Heart left ventricle (tissue), 16 donors: Measurements from ENCODE around the gene CD4. TPM values are rescaled to one million over a fixed set of nuclear protein-coding genes. Genes with fewer than 3 reads are reported as not detected.
A peak's percentile ranks its signal among the peaks of the same experiment; 100 is the strongest.

Experiments used
- ATAC-seq, 4 donors: fragments of 200-7000 bp; cut with Tn5 transposase; one replicate each; pipeline ENCODE4 v1.9.1; 2020 to 2022; ENCODE audit warnings: moderate library complexity in 4 of 4, mild to moderate bottlenecking in 3 of 4, moderate number of reproducible peaks in 1 of 4
- DNase-seq, 5 donors: peaks; one replicate each; pipeline ENCODE4 v3.0.0-alpha.2; 2020
- H3K27ac ChIP-seq, 12 donors: fragments of 200-600 bp; sonication (generic) in 4 of 12; one replicate each; pipeline versions ENCODE4 v1.5.0 to v1.8.0; 2016 to 2022; ENCODE audit warnings: mild to moderate bottlenecking in 2 of 12
- H3K27me3 ChIP-seq, 9 donors: fragments of 200-600 bp; sonication (generic) in 2 of 9; one replicate each; pipeline versions ENCODE4 v1.5.1 to v1.8.0; 2016 to 2022; ENCODE audit warnings: mild to moderate bottlenecking in 3 of 9
- H3K36me3 ChIP-seq, 9 donors: fragments of 200-600 bp; sonication (generic) in 2 of 9; one replicate each; pipeline versions ENCODE4 v1.5.0 to v1.8.0; 2018 to 2022; ENCODE audit warnings: mild to moderate bottlenecking in 2 of 9
- H3K4me1 ChIP-seq, 12 donors: fragments of 200-600 bp; sonication (generic) in 4 of 12; one replicate each; pipeline versions ENCODE4 v1.5.0 to v1.8.0; 2016 to 2022; ENCODE audit warnings: mild to moderate bottlenecking in 3 of 12
- H3K4me3 ChIP-seq, 12 donors: fragments of 200-600 bp; sonication (generic) in 4 of 12; one replicate each; pipeline versions ENCODE4 v1.5.0 to v1.8.0; 2017 to 2022; ENCODE audit warnings: mild to moderate bottlenecking in 9 of 12, moderate library complexity in 4 of 12
- H3K9me3 ChIP-seq, 12 donors: fragments of 200-600 bp; sonication (generic) in 4 of 12; one replicate each; pipeline versions ENCODE4 v1.5.0 to v1.8.0; 2016 to 2022; ENCODE audit warnings: mild to moderate bottlenecking in 1 of 12
- POLR2A ChIP-seq, 2 donors: fragments of 450-650 bp; IDR thresholded peaks; one replicate each; pipeline ENCODE4 v1.6.1; 2017; ENCODE audit warnings: antibody characterized with exemption in 2 of 2, mild to moderate bottlenecking in 2 of 2, moderate library complexity in 2 of 2
- WGBS, 4 donors: extraction: QIAGEN DNeasy Blood & Tissue Kit in 2 of 4; methylation state at CpG; one replicate each; pipeline versions ENCODE4 v1.1.5 to v1.1.7; 2013 to 2018; 5-methylcytosine and 5-hydroxymethylcytosine counted together
- intact Hi-C, 10 donors: fragments of 100-400 bp; cut with DNase I; formaldehyde crosslinking; loops; one replicate each; pipeline versions ENCODE4 v1.11.1 to v1.14.2; 2022
- polyA plus RNA-seq, 2 donors: library from polyadenylated mRNA; stranded (reverse); fragments of 200-250 nt; gene quantifications; one replicate each; pipeline ENCODE4 v1.2.3, GENCODE V29; 2013
- total RNA-seq, 9 donors: library from RNA; depleted of rRNA in 2 of 9; stranded (reverse); fragments of >200 nt in 2 of 9; fragmentation: NEBNext Ultra II Directional in 3 of 9; extraction: Animal tissue kit (Norgen Biotek cat#: 25700) in 3 of 9; gene quantifications; one replicate each; pipeline versions ENCODE4 v1.1.0 to v1.2.4, GENCODE V29; 2016 to 2023
- TF ChIP-seq, protein P1 (sequence below), 12 donors: fragments of 200-600 bp; sonication (generic) in 4 of 12; IDR thresholded peaks; one replicate each; pipeline versions ENCODE4 v1.5.0 to v1.8.0; 2018 to 2022; ENCODE audit warnings: antibody characterized with exemption in 12 of 12, mild to moderate bottlenecking in 5 of 12
- donor health status: ischemic (EF 13 %, LVEDD 7.1; RV severe dilation, severe dysfunction).
- donor health status: healthy with polysubstance abuse.
- donor health status: DM: no; HTN: yes; CAD: no.
- donor health status: DM: no; HTN: no; CAD: no.
- donor health status: ischemic (EF 25% LVEDD 6.9; RV normal size, moderate dysfunction).
- donor health status: ischemic (EF 25% LVEDD 5.7; RV mildly dilated, moderate dysfunction).
- donor health status: healthy.
- donor health status: DM: yes; HTN: yes; CAD: no.
- donor health status: ischemic (EF 35%, LVEDD 5.7; RV mildly dilated, moderate dysfunction).
- donor health status: nonischemic (EF 11% LVEDD 7.7; RV severe dilation, severe dysfunction).
- donor health status: DM: yes; HTN: yes; CAD: no.
- donor health status: PGD.
- donor health status: ischemic (EF 29% LVEDD 5.4; RV normal size, mild dysfunction).
- donor health status: nonischemic (EF 23%, LVEDD 6.1; RV moderate dilation, normal function).

Gene CD4
- total and polyA plus RNA-seq, 11 donors, result 1.1 to 71.9 (median 4.6) TPM

DNA sequence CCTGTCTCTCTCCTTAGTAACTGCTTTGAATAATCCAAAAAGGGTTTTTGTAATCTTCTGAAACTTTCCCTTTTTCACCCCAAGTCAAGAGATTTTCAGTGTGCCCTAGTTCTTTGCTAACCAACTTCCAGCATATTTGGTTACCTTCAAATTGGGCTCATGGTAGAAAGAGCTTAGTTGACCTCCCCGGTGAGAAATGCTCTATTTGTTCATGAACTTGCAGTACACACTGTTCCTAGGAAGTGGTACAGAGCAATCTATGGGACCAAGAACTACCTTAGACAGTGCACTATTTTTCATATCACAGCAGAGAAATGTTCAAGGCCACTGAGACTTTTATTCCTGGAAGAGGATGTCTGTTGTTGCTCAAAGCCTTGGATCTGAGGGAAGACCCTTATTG, 64.3 kb downstream of the CD4 start:
- TF ChIP-seq POLR2A (IDR thresholded peaks at IDR 0.05), result no peak
- TF ChIP-seq, protein P1, sequence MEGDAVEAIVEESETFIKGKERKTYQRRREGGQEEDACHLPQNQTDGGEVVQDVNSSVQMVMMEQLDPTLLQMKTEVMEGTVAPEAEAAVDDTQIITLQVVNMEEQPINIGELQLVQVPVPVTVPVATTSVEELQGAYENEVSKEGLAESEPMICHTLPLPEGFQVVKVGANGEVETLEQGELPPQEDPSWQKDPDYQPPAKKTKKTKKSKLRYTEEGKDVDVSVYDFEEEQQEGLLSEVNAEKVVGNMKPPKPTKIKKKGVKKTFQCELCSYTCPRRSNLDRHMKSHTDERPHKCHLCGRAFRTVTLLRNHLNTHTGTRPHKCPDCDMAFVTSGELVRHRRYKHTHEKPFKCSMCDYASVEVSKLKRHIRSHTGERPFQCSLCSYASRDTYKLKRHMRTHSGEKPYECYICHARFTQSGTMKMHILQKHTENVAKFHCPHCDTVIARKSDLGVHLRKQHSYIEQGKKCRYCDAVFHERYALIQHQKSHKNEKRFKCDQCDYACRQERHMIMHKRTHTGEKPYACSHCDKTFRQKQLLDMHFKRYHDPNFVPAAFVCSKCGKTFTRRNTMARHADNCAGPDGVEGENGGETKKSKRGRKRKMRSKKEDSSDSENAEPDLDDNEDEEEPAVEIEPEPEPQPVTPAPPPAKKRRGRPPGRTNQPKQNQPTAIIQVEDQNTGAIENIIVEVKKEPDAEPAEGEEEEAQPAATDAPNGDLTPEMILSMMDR (IDR thresholded peaks at IDR 0.05), result no peak
- no peaks in the 10 kb centered on the region for H3K9me3 ChIP-seq
- no peak for ATAC-seq
- H3K27me3 ChIP-seq, result no peaks in the 10 kb centered on the region
- DNase-seq, result no peak
- no peak overlapping the region for H3K4me3 ChIP-seq
- peaks cover 0 to 47% (median 40%) of the 10 kb centered on the region in 9 donors for H3K36me3 ChIP-seq
- H3K27ac ChIP-seq, result peak overlapping the region in 4 of 12 donors; percentile 30 to 96 (median 62)
- WGBS, 4 donors, result 37 to 91% (median 79%) methylated on average over 1 of the region's 1 CpG
- H3K4me1 ChIP-seq, result peaks cover 0 to 22% (median 14%) of the 10 kb centered on the region in 12 donors
- intact Hi-C loops, result no loop called here

DNA sequence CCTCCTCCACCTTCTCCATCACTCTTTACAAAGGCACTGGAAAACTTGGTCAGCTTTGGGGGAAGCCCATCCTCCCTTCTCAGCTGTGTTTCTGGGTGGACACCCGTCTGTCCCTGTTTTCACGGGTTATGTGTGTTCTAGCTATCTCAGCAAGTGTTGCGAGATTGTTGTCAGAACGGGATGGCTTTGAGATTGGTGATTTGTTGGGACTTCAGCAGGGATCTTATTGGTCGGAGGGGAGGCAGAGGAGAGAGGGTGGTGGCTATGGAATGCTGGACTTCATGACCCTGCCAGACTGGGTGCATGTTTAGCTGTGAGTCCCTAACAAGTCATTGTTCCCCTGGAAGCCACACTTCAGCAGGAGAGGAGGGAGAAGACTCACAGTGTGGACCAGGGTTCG, 64.7 kb downstream of the CD4 start:
- Histone ChIP-seq H3K4me3 (no peak overlapping the region), H3K27me3 (no peaks in the 10 kb centered on the region), H3K9me3 (no peaks in the 10 kb centered on the region), H3K36me3 (peaks cover 0 to 47% (median 40%) of the 10 kb centered on the region in 9 donors), H3K27ac (peak overlapping the region in 1 of 12 donors; percentile 84), H3K4me1 (peaks cover 0 to 22% (median 14%) of the 10 kb centered on the region in 12 donors)
- intact Hi-C loops, result no loop called here
- TF ChIP-seq, protein P1 (IDR thresholded peaks at IDR 0.05), result no peak
- TF ChIP-seq POLR2A (IDR thresholded peaks at IDR 0.05), result no peak
- 73 to 79% (median 74%) methylated on average over 6 of the region's 6 CpGs for WGBS, 4 donors
- DNase-seq (no peak), ATAC-seq (no peak)

DNA sequence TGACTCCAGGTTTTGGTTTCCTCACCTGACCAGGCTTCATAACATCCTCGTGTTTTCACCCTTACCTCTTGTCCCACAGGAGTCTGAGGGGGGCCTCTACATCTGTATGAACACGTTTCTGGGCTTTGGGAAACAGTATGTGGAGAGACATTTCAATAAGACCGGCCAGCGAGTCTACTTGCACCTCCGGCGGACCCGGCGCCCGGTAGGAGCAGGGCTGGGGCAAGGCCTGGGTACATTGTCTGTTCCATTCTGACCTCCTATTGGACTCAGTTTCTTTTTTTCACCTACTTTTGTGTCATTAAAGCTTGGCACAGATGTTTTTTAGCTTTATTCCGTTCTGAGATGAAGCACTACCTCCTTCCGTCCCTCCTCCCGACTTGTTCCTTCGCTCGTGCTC, 66.0 kb downstream of the CD4 start:
- TF ChIP-seq, protein P1 (IDR thresholded peaks at IDR 0.05), result no peak
- TF ChIP-seq POLR2A (IDR thresholded peaks at IDR 0.05), result no peak
- Histone ChIP-seq H3K9me3 (no peaks in the 10 kb centered on the region), H3K4me3 (no peak overlapping the region), H3K36me3 (peaks cover 4 to 53% (median 50%) of the 10 kb centered on the region in 9 donors), H3K27me3 (no peaks in the 10 kb centered on the region), H3K27ac (no peak overlapping the region), H3K4me1 (peaks cover 0 to 22% (median 14%) of the 10 kb centered on the region in 12 donors)
- intact Hi-C loops, result no loop called here
- DNase-seq (no peak), ATAC-seq (no peak)
- 90 to 94% (median 90%) methylated on average over 14 of the region's 14 CpGs for WGBS, 4 donors

DNA sequence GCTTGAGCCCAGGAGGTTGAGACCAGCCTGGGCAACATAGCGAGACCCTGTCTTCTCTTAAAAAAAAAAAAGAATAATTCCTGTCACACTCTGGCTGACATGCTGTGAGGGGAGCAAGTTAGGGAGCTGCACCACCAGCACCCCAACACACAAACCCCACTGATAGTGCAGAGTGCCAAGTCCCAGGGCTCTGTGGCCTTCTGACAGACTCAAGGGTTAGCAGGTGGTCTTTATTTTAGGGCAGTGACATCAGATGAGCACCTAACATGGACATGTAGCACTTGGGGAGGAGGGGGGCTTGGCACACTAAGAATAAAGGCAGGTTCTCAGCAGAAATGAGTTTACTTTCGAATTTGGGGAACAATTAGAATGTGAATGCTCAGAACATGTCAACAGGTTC, 69.5 kb downstream of the CD4 start:
- no peak for DNase-seq
- peaks cover 4 to 87% (median 85%) of the 10 kb centered on the region in 9 donors for H3K36me3 ChIP-seq

More for the DNA sequence above, 69.5 kb downstream of the CD4 start:
- 88 to 100% (median 95%) methylated on average over 2 of the region's 2 CpGs for WGBS, 4 donors
- no peak overlapping the region for H3K4me3 ChIP-seq
- ATAC-seq, result no peak
- H3K27ac ChIP-seq, result no peak overlapping the region
- TF ChIP-seq POLR2A (IDR thresholded peaks at IDR 0.05), result no peak
- TF ChIP-seq, protein P1 (IDR thresholded peaks at IDR 0.05), result no peak
- H3K9me3 ChIP-seq, result no peaks in the 10 kb centered on the region
- intact Hi-C loops, result no loop called here
- H3K27me3 ChIP-seq, result no peaks in the 10 kb centered on the region
- H3K4me1 ChIP-seq, result peaks cover 0 to 6% (median 0%) of the 10 kb centered on the region in 12 donors
